ENCODE measurements around the gene GSTT2B. TPM values are rescaled to one million over a fixed set of nuclear protein-coding genes. Genes with fewer than 3 reads are reported as not detected.
"Not testable (repeated sequence)": the region's sequence is repeated elsewhere in the genome, so short reads cannot be mapped to it uniquely, and the experiment has no call there.

The GSTT2B gene
- 6.9 TPM for total RNA-seq

GRCh38 chr22:23961084-23961771 lies at the start of gene GSTT2B:
Gene GSTT2B, minus strand, starts transcription at chr22:23961195. Its CDS starts 64 bp downstream, at chr22:23961131.
- DNase-seq (ENCODE audit: low spot score) = not testable (repeated sequence)

DNA sequence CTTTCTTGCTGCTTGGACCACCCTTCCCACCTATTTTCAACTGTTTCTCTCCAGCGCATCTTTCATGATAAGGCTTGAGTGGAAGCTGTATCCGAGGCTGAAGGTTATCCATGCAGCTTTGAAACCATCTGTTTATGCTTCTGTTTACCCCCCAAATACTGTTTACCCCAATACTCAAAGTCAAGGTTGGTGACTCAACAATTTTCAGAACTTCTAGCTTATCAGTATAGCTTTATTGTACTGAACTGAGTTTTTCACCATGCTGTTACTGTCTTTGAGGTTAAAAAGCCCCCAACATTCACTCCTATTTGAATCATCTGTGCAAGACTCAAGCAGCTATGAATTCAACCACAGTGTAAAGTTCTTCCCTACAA lies 49.0 kb upstream of the GSTT2B start:
- no peak for DNase-seq (ENCODE audit: low spot score)

GRCh38 chr22:24009227-24010017 lies 48.4 kb upstream of the GSTT2B start:
- no peak for DNase-seq (ENCODE audit: low spot score)

DNA sequence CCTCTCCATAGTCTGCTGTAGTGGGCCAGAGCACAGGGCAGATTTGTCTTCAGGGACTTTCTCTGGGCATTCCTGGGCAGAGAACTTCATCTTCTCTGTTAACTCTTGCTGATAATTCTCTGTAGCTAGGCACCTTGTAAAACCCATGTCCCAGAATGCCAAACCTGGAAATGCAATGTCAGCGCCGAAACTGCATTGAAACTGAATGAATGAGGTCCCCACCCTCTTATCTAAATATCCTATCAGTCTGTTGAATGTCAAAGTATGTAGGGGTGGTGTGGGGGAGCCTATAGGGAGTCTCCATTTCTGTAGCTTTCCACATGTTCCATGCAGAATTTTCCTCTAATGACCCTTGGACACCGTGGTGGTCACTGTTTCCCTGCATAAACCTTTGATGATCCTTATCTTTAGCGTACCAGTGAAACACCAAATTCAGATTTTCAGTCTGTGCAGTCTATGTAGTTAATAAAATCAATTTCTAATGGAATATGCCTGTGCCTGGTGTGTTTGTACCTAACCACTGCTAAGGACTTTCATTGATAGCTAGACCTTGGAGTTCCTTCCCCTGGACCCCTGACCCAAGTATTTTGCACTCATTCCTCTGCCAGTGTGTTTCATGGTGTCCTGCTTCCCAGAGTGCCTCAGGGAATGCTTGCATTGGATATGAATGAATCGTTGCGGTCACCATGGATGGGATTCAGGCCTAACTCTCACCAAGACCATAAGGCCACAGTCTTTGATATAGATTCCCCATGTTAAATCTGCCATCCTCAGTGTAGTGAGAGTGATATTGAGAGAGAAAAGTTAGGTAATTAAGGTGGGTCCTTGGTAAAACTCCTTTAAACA lies 47.6 kb upstream of the GSTT2B start:
- no peak for DNase-seq (ENCODE audit: low spot score)

GRCh38 chr22:24008022-24008283 lies 47.0 kb upstream of the GSTT2B start:
- no peak for DNase-seq (ENCODE audit: low spot score)

GRCh38 chr22:24007253-24008021 lies 46.4 kb upstream of the GSTT2B start:
- no peak for DNase-seq (ENCODE audit: low spot score)

GRCh38 chr22:24006914-24007214 lies 45.9 kb upstream of the GSTT2B start:
- no peak for DNase-seq (ENCODE audit: low spot score)

DNA sequence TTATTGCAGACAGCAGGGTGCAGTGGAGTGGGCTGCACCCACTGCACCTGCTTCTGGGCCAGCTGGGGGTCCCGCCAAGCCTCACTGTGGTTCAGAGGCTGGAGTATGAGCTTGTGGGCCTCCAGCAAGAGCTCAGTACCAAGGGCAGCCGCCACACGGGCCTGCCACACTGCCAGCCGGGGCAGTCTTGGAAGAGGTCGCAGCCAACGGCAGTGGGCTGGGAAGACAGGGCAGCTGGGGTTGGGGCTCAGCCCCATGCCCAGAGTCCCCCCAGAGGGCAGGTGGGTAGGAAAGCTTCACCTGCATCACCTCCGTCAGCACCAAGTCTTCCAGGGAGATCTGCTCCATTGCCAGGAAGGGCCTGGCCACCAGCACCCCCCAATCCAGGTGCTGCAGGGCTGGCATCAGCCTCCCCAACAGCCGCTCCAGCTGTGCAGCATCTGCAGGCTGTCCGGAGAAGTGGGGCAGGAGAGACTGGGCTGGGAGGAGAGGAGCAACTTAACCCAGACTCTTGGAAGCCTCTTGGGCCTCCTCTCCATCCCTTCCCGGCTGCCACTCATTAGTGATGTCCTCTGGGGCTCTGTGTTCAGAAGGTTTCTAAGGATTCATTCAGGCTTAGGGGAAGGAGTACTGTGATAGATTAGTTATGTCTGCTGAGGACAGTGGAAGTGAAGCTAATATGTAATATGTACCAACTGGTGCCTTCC lies 45.4 kb upstream of the GSTT2B start:
- DNase-seq (ENCODE audit: low spot score) = no peak

DNA sequence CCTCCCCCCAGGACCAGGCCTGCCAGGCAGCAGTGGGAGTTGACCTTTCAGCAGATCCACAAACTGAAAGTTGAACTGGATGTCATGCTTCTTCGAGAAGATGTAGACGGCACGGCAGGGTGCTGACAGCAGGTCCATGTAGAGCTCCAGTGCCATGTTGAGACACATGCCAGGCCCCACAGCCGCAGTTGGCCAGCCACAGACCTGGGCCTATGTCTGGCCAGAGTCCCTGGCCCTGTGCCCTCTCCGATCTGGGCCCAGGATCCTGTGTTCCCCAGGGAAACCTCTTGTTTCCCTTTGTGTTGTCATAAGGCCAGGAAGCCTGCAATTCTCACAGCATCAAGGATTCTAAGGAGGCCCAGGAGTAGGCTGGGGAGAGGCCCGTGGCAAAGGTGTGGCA lies 44.2 kb upstream of the GSTT2B start, which contains the start of gene GSTT4:
TSS of gene GSTT4 (minus strand) at position 253 of the 400 bp plus-strand sequence. CDS start at position 156, 97 bp downstream.
- no peak for DNase-seq (ENCODE audit: low spot score)

- DNase-seq (ENCODE audit: low spot score) = no peak
Measured at GRCh38 chr22:24003887-24004286, 42.9 kb upstream of the GSTT2B start.

DNA sequence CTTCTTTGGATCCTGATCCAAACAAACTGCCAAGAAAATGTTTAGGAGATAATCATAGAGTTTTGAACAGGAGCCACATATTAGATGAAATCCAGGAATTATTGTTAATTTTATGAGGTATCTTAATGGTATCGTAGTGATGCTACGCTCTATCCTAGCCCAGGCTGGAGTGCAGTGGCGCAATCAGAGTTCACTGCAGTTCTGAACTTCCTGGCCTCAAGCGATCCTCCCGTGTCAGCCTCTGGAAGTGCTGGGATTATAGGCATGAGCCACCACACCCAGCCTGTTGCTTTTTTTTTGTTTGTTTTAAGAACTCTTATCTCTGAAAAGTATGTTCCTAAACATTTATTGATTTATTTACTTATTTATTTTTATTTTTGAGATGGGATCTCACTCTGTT lies 41.9 kb upstream of the GSTT2B start:
- DNase-seq (ENCODE audit: low spot score) = no peak

- DNase-seq (ENCODE audit: low spot score) = no peak
Measured at GRCh38 chr22:24002272-24002671, 41.3 kb upstream of the GSTT2B start.

- no peak for DNase-seq (ENCODE audit: low spot score)
Measured at GRCh38 chr22:24001314-24001713, 40.3 kb upstream of the GSTT2B start.

DNA sequence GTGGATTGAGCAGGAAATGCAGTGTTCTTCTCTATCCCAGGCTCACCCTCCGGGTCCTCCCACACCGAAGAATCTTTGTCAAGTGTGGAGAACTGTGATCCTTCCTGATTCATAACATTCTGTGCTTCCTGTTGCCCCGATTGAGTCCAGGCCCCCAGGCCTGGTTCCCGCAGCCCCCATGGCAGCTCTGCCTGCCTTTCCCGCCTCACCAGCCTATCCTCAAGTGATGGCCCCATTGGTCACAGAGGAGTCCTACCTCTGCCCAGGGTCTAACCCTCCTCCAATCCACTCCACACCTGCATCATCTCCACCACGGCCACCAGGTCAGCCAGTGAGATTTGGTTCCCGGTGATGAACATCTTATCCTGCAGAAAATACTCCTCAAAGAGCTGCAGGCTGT lies 38.8 kb upstream of the GSTT2B start:
- not testable (repeated sequence) for DNase-seq (ENCODE audit: low spot score)

GRCh38 chr22:23997092-23997491 lies 36.1 kb upstream of the GSTT2B start:
- no peak for DNase-seq (ENCODE audit: low spot score)

GRCh38 chr22:23993581-23994177 lies 32.7 kb upstream of the GSTT2B start:
- not testable (repeated sequence) for DNase-seq (ENCODE audit: low spot score)

- DNase-seq (ENCODE audit: low spot score) = not testable (repeated sequence)
Measured at GRCh38 chr22:23993080-23993479, 32.1 kb upstream of the GSTT2B start.

- DNase-seq (ENCODE audit: low spot score) = not testable (repeated sequence)
Measured at GRCh38 chr22:23989583-23990244, 28.7 kb upstream of the GSTT2B start.

DNA sequence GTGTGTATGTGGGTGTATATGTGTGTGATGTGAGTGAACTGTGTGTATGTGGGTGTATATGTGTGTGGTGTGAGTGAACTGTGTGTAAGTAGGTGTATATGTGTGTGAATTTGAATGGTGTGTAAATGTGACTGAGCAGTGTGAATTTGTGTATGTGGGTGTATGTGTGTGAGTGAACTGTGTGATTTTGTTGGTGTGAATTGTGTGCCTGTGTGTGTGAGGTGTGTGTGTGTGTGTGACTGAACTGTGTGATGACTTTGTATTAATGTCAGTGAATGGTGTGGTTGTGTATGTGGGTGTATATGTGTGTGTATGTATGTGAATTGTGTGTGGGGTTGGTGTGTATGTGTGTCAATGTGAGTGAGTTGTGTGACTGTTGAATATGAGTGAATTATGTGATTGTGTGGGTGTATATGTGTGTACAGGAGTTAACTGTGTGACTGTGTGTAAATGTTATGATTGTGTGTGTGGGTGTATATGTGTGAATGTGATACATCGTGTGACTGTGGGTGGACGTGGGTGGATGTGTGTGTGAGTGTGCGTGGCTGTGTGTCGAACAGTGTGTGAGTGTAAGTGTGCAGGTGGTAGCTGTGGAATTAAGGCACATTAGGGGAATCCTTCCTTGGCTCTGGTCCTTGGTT lies 25.7 kb upstream of the GSTT2B start:
- not testable (repeated sequence) for DNase-seq (ENCODE audit: low spot score)

DNA sequence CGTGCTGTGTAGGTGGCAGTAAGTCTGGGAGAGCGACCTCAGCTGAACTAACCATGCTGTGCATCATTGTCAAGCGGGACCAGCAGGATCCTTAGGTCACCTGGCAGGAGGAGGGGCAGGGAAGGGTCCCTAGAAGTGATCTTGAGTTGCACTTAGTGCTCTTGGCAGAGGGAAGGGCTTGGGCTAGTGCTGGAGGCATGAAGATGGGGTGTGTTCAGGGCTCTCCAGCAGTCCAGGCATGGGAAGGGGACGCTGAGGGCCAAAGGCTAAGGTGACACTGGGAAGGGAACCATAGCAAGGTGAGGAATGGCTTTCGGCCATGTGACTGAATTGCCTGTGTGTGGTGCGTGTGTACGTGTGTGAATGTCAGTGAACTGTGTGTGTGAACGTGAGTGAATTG lies 25.1 kb upstream of the GSTT2B start:
- not testable (repeated sequence) for DNase-seq (ENCODE audit: low spot score)

Data from ureter (tissue), 1 donor.